IMR-90 (cell line): ENCODE data around the gene ADD3. TPM values are rescaled to one million over a fixed set of nuclear protein-coding genes. Genes with fewer than 3 reads are reported as not detected.

Source experiments
- ATAC-seq: fragments of 200-7000 bp; cut with Tn5 transposase; 2 replicates; pipeline ENCODE4 v1.9.1; 2020; ENCODE audit warnings: low read depth, mild to moderate bottlenecking, moderate library complexity
- BruUV-seq: library from RNA; stranded (reverse); fragments of 400-500 nt; replicated peaks from 2 replicates; lab custom pipeline; 2021; lab: Mats Ljungman, UMichigan
- CTCF ChIA-PET: fragments of 300-600 bp; formaldehyde crosslinking; extraction: SDS; loops from one replicate; lab custom pipeline; 2021; ENCODE audit warnings: antibody characterized with exemption; lab: Yijun Ruan, JAX
- POLR2A ChIA-PET: fragments of 300-600 bp; sonication (Branson Sonifier 250); formaldehyde crosslinking; loops from one replicate; lab custom pipeline; 2022; ENCODE audit warnings: antibody characterized with exemption; ENCODE audit not compliant: unreplicated experiment; lab: Charles Lee
- DNase-seq: peaks from one replicate; pipeline ENCODE4 v3.0.0; 2013
- H2AFZ ChIP-seq: replicated peaks from 2 replicates; pipeline ENCODE3; 2013; ENCODE audit warnings: low read length, mild to moderate bottlenecking; ENCODE audit not compliant: poor library complexity
- H2AK5ac ChIP-seq: 2 replicates; pipeline ENCODE4 v1.6.1; 2013; ENCODE audit warnings: low read depth, low read length, inconsistent platforms
- H2AK9ac ChIP-seq: replicated peaks from 2 replicates; pipeline ENCODE3; 2013; ENCODE audit warnings: mild to moderate bottlenecking, low read depth, low read length, moderate library complexity; ENCODE audit not compliant: poor library complexity
- H2BK120ac ChIP-seq: 2 replicates; pipeline ENCODE4 v1.6.1; 2013; ENCODE audit warnings: low read depth, low read length, inconsistent platforms
- H2BK15ac ChIP-seq: 3 replicates; pipeline ENCODE4 v1.6.1; 2013; ENCODE audit warnings: low read depth, low read length, inconsistent platforms
- H2BK20ac ChIP-seq: 2 replicates; pipeline ENCODE4 v1.6.1; 2013; ENCODE audit warnings: low read depth, mild to moderate bottlenecking, inconsistent platforms, low read length, moderate library complexity
- H2BK5ac ChIP-seq: 2 replicates; pipeline ENCODE4 v1.6.1; 2013; ENCODE audit warnings: mild to moderate bottlenecking, low read depth, low read length, inconsistent platforms; ENCODE audit not compliant: poor library complexity, severe bottlenecking
- H3K14ac ChIP-seq: replicated peaks from 2 replicates; pipeline ENCODE4 v1.6.1; 2013; ENCODE audit warnings: low read depth, low read length, inconsistent platforms
- H3K18ac ChIP-seq: 2 replicates; pipeline ENCODE4 v1.6.1; 2013; ENCODE audit warnings: low read depth, low read length, control low read depth
- H3K23ac ChIP-seq: 2 replicates; pipeline ENCODE4 v1.6.1; 2013; ENCODE audit warnings: low read depth, low read length, inconsistent platforms
- H3K27ac ChIP-seq: 2 replicates; pipeline ENCODE4 v1.5.1; 2013; ENCODE audit warnings: mild to moderate bottlenecking, control low read depth, low read length; ENCODE audit not compliant: insufficient read depth
- H3K27me3 ChIP-seq: 2 replicates; pipeline ENCODE4 v1.6.1; 2013; ENCODE audit warnings: low read length; ENCODE audit not compliant: control insufficient read depth, insufficient read depth
- H3K36me3 ChIP-seq: 2 replicates; pipeline ENCODE4 v1.6.1; 2013; ENCODE audit warnings: low read length, mixed read lengths; ENCODE audit not compliant: control insufficient read depth, insufficient read depth
- H3K4ac ChIP-seq: 2 replicates; pipeline ENCODE4 v1.6.1; 2013; ENCODE audit warnings: low read depth, low read length, inconsistent platforms
- H3K4me1 ChIP-seq: 2 replicates; pipeline ENCODE4 v1.6.1; 2013; ENCODE audit warnings: low read length, mixed read lengths; ENCODE audit not compliant: control insufficient read depth, insufficient read depth
- H3K4me2 ChIP-seq: 2 replicates; pipeline ENCODE4 v1.6.1; 2013; ENCODE audit warnings: low read depth, mild to moderate bottlenecking, control low read depth, low read length, moderate library complexity
- H3K4me3 ChIP-seq: 2 replicates; pipeline ENCODE4 v1.5.1; 2013; ENCODE audit warnings: low read depth, mild to moderate bottlenecking, control low read depth, low read length, moderate library complexity; ENCODE audit not compliant: insufficient read depth
- H3K56ac ChIP-seq: 2 replicates; pipeline ENCODE4 v1.6.1; 2013; ENCODE audit warnings: low read length, inconsistent platforms; ENCODE audit not compliant: insufficient read depth; ENCODE audit errors: extremely low read depth
- H3K79me1 ChIP-seq, 2 experiments: 2 replicates each; pipeline ENCODE4 v1.6.1; 2013; ENCODE audit warnings: low read length in 2 of 2, inconsistent platforms in 1 of 2, low read depth in 1 of 2
- H3K9ac ChIP-seq: 2 replicates; pipeline ENCODE4 v1.6.1; 2013; ENCODE audit warnings: low read depth, low read length, control low read depth
- H3K9me1 ChIP-seq: 2 replicates; pipeline ENCODE4 v1.6.1; 2013; ENCODE audit warnings: low read length, inconsistent platforms; ENCODE audit not compliant: insufficient read depth
- H3K9me3 ChIP-seq: 2 replicates; pipeline ENCODE4 v1.6.1; 2013; ENCODE audit warnings: low read length; ENCODE audit not compliant: control insufficient read depth, insufficient read depth
- H4K20me1 ChIP-seq: 2 replicates; pipeline ENCODE4 v1.6.1; 2013; ENCODE audit warnings: low read length, inconsistent platforms; ENCODE audit not compliant: insufficient read depth
- H4K5ac ChIP-seq: 2 replicates; pipeline ENCODE4 v1.6.1; 2013; ENCODE audit warnings: mild to moderate bottlenecking, low read depth, low read length, control low read depth
- H4K8ac ChIP-seq, 2 experiments: 2 replicates each; pipeline ENCODE4 v1.6.1; 2013; ENCODE audit warnings: low read depth in 2 of 2, low read length in 2 of 2, control low read depth in 1 of 2, inconsistent platforms in 1 of 2
- H4K91ac ChIP-seq: 2 replicates; pipeline ENCODE4 v1.6.1; 2013; ENCODE audit warnings: low read depth, low read length, inconsistent platforms; ENCODE audit not compliant: insufficient read depth
- CEBPB ChIP-seq: IDR thresholded peaks from 2 replicates; pipeline ENCODE4 v1.6.1; 2012; ENCODE audit warnings: low read depth, low read length, improper control_type of control experiment
- CHD1 ChIP-seq: IDR thresholded peaks from 2 replicates; pipeline ENCODE4 v1.6.1; 2012; ENCODE audit warnings: low read depth, low read length, improper control_type of control experiment
- ELK1 ChIP-seq: fragments of 150-350 bp; IDR thresholded peaks from 2 replicates; pipeline ENCODE4 v1.6.1; 2016; ENCODE audit warnings: low read depth, mild to moderate bottlenecking, low read length, moderate library complexity, borderline replicate concordance
- MAZ ChIP-seq: IDR thresholded peaks from 2 replicates; pipeline ENCODE4 v1.6.1; 2012; ENCODE audit warnings: low read depth, mild to moderate bottlenecking, low read length, improper control_type of control experiment, moderate library complexity, borderline replicate concordance
- MXI1 ChIP-seq: IDR thresholded peaks from 2 replicates; pipeline ENCODE4 v1.6.1; 2012; ENCODE audit warnings: low read depth, mild to moderate bottlenecking, low read length, moderate library complexity, borderline replicate concordance
- NFE2L2 ChIP-seq: fragments of 150-350 bp; IDR thresholded peaks from 2 replicates; pipeline ENCODE4 v1.6.1; 2016; ENCODE audit warnings: low read depth, mild to moderate bottlenecking, low read length
- RAD21 ChIP-seq: IDR thresholded peaks from 2 replicates; pipeline ENCODE4 v1.6.1; 2012; ENCODE audit warnings: low read length, improper control_type of control experiment
- SMC3 ChIP-seq: fragments of 150-350 bp; IDR thresholded peaks from 2 replicates; pipeline ENCODE4 v1.6.1; 2016; ENCODE audit warnings: low read depth, mild to moderate bottlenecking, antibody characterized with exemption, low read length, moderate library complexity
- USF2 ChIP-seq: fragments of 150-350 bp; IDR thresholded peaks from 2 replicates; pipeline ENCODE4 v1.6.1; 2017; ENCODE audit warnings: mild to moderate bottlenecking, antibody characterized with exemption, low read length, low read depth
- WGBS, 2 experiments: methylation state at CpG; one replicate each; pipeline versions ENCODE4 v1.1.5 to v1.1.7; 2013; ENCODE audit warnings: missing lambda C conversion rate in 2 of 2; ENCODE audit not compliant: insufficient read length in 1 of 2; ENCODE audit errors: extremely low coverage in 2 of 2; 5-methylcytosine and 5-hydroxymethylcytosine counted together
- dilution Hi-C: fragments of 300-500 bp; cut with HindIII; formaldehyde crosslinking; loops from one replicate; pipeline ENCODE4 v1.14.3; 2018; ENCODE audit warnings: low sequenced_read_pairs; ENCODE audit not compliant: unreplicated experiment
- in situ Hi-C: fragments of 300-500 bp; cut with MboI; formaldehyde crosslinking; loops from 3 replicates; pipeline ENCODE4 v1.14.3; 2019; ENCODE audit warnings: low sequenced_read_pairs, inconsistent platforms, mixed read lengths
- intact Hi-C: fragments of 100-400 bp; cut with micrococcal nuclease; formaldehyde crosslinking; loops from 2 replicates; pipeline ENCODE4 v1.10.0; 2022
- polyA plus RNA-seq, 3 experiments: library from polyadenylated mRNA; depleted of rRNA; stranded (reverse); fragments of >200 nt; gene quantifications; 2 replicates each; pipeline ENCODE4 v1.2.3, GENCODE V29; 2012; ENCODE audit warnings: low replicate concordance in 1 of 3
- total RNA-seq: library from RNA; depleted of rRNA; stranded (reverse); fragments of >200 nt; gene quantifications from 2 replicates; pipeline ENCODE4 v1.2.3, GENCODE V29; 2012

Gene ADD3
- total and polyA plus RNA-seq, 2 of the 4 experiments (the other 2 are of a cell fraction): 138 to 212 TPM

GRCh38 chr10:109964318-109964717 lies 43.5 kb upstream of the ADD3 start:
- Histone ChIP-seq H2BK5ac (no peak overlapping the region), H3K4me2 (no peak overlapping the region), H3K23ac (no peak overlapping the region), H2AK9ac (no peak overlapping the region), H3K56ac (no peak overlapping the region), H3K9me1 (peaks cover 12% of the 10 kb centered on the region; the same call in 1 of the 2 replicates), H3K36me3 (no peaks in the 10 kb centered on the region), H4K20me1 (peaks cover 4% of the 10 kb centered on the region), H3K9me3 (no peaks in the 10 kb centered on the region), H2BK20ac (peak overlapping the region; percentile 77), H3K14ac (0 out of 2 replicates have a peak overlapping the region, but pooled peaks have one; percentile 6), H3K18ac (peak overlapping the region; percentile 71), H2BK120ac (peak overlapping the region; percentile 71), H3K9ac (no peak overlapping the region), H2BK15ac (peak overlapping the region; percentile 39; the same call in 1 of the 3 replicates), H3K4ac (peak overlapping the region; percentile 49), H3K27ac (no peak overlapping the region), H4K5ac (peak overlapping the region; percentile 66), H4K8ac (no peak overlapping the region; a peak in 1 of 4 replicates), H3K79me1 (peaks cover 0 to 2% of the 10 kb centered on the region in 2 experiments; a peak in 1 of 4 replicates), H3K4me3 (no peak overlapping the region), H3K27me3 (no peaks in the 10 kb centered on the region), H3K4me1 (peaks cover 31% of the 10 kb centered on the region), H4K91ac (peak overlapping the region; percentile 26; the same call in 1 of the 2 replicates), H2AFZ (no peak overlapping the region), H2AK5ac (peak overlapping the region; percentile 93)
- no TSS peak for BruUV-seq
- in situ Hi-C loops: no loop called here
- intact Hi-C loops: no loop called here
- TF ChIP-seq NFE2L2: no peak
- no peak for TF ChIP-seq MAZ
- no peak for TF ChIP-seq CHD1
- TF ChIP-seq USF2: no peak
- no peak for TF ChIP-seq SMC3
- TF ChIP-seq CEBPB: no peak
- TF ChIP-seq ELK1: no peak
- TF ChIP-seq RAD21: no peak
- TF ChIP-seq MXI1: no peak
- 97% methylated on average over 6 of the region's 10 CpGs; no CpG with 5 or more reads in 1 of the 2 experiments for WGBS, 2 experiments
- DNase-seq (no peak), ATAC-seq (no peak)
- ChIA-PET POLR2A (interaction anchor here (0.6 kb wide), 1 partner anchor 42 kb away, joined by 4 read pairs; no protein-coding TSS in a partner anchor), CTCF (interaction anchor here (1.2 to 1.4 kb wide), 2 partner anchors 13 to 173 kb away, joined by 3 to 7 read pairs; no protein-coding TSS in a partner anchor)
- dilution Hi-C loops: no loop called here
